Gastroesophageal sphincter (tissue), 3 donors: ENCODE measurements around the gene NSUN6.
"Not testable (repeated sequence)": the region's sequence is repeated elsewhere in the genome, so short reads cannot be mapped to it uniquely, and the experiment has no call there.

Source experiments
- POLR2A ChIP-seq, 2 donors: fragments of 450-650 bp; IDR thresholded peaks; one replicate each; pipeline ENCODE4 v1.6.1; 2017; ENCODE audit warnings: antibody characterized with exemption in 2 of 2, mild to moderate bottlenecking in 2 of 2, moderate library complexity in 1 of 2
- POLR2AphosphoS5 ChIP-seq: sonication (generic); formaldehyde crosslinking; IDR thresholded peaks from one replicate; pipeline ENCODE4 v1.6.1; 2017; ENCODE audit warnings: antibody characterized with exemption
- TF ChIP-seq, protein P1 (sequence below), 4 experiments: fragments of 200-600 bp in 2 of 4; fragments of 450-650 bp in 2 of 4; sonication (generic) in 1 of 4; IDR thresholded peaks; one replicate each; pipeline ENCODE4 v1.5.1; 2017 to 2019; ENCODE audit warnings: antibody characterized with exemption in 4 of 4, mild to moderate bottlenecking in 2 of 4, moderate library complexity in 2 of 4

DNA sequence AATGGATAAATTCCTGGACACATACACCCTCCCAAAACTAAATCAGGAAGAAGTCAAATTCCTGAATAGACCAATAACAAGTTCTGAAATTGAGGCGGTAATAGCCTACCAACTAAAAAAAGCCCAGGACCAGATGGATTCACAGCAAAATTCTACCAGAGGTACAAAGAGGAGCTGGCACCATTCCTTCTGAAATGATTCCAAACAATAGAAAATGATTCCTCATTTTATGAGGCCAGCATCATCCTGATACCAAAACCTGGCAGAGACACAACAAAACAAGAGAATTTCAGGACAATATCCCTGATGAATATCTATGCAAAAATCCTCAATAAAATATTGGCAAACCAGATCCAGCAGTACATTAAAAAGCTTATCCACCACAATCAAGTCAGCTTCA lies 60.2 kb downstream of the NSUN6 start:
- TF ChIP-seq, protein P1, sequence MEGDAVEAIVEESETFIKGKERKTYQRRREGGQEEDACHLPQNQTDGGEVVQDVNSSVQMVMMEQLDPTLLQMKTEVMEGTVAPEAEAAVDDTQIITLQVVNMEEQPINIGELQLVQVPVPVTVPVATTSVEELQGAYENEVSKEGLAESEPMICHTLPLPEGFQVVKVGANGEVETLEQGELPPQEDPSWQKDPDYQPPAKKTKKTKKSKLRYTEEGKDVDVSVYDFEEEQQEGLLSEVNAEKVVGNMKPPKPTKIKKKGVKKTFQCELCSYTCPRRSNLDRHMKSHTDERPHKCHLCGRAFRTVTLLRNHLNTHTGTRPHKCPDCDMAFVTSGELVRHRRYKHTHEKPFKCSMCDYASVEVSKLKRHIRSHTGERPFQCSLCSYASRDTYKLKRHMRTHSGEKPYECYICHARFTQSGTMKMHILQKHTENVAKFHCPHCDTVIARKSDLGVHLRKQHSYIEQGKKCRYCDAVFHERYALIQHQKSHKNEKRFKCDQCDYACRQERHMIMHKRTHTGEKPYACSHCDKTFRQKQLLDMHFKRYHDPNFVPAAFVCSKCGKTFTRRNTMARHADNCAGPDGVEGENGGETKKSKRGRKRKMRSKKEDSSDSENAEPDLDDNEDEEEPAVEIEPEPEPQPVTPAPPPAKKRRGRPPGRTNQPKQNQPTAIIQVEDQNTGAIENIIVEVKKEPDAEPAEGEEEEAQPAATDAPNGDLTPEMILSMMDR (IDR thresholded peaks at IDR 0.05), result not testable (repeated sequence)
- not testable (repeated sequence) for TF ChIP-seq POLR2AphosphoS5; POLR2A (IDR thresholded peaks at IDR 0.05)
